ENCODE data around the gene C22orf31. TPM values are rescaled to one million over a fixed set of nuclear protein-coding genes. Genes with fewer than 3 reads are reported as not detected.

The C22orf31 gene
- polyA plus RNA-seq, 1 experiment, result not detected

DNA sequence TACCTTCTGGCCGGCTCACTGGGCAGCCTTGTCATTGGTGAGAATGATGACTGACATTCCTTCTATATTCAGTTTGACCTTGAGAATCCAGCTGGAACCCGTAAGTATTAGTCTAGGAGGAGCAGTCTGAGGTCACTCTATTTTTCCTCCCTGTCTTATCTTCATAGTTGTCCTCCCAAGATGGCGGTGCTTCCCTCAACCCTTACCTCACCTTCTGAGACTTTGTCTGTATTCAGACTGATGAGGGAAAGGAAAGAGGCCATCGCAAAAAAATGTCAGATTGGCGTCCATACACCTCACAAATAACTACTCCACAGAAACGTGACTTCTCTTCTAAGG is 17.2 kb upstream of the C22orf31 start:
- H3K27me3 ChIP-seq (ENCODE audit: control insufficient read depth, insufficient read depth, low read length), result peaks cover 5% of the 10 kb centered on the region; the same call in 1 of the 2 replicates
- TF ChIP-seq, protein P1, sequence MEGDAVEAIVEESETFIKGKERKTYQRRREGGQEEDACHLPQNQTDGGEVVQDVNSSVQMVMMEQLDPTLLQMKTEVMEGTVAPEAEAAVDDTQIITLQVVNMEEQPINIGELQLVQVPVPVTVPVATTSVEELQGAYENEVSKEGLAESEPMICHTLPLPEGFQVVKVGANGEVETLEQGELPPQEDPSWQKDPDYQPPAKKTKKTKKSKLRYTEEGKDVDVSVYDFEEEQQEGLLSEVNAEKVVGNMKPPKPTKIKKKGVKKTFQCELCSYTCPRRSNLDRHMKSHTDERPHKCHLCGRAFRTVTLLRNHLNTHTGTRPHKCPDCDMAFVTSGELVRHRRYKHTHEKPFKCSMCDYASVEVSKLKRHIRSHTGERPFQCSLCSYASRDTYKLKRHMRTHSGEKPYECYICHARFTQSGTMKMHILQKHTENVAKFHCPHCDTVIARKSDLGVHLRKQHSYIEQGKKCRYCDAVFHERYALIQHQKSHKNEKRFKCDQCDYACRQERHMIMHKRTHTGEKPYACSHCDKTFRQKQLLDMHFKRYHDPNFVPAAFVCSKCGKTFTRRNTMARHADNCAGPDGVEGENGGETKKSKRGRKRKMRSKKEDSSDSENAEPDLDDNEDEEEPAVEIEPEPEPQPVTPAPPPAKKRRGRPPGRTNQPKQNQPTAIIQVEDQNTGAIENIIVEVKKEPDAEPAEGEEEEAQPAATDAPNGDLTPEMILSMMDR (IDR thresholded peaks at IDR 0.05; ENCODE audit: insufficient read depth, low read depth, low read length), result no peak
- no peak for DNase-seq (ENCODE audit: low read depth)
- H3K4me3 ChIP-seq (ENCODE audit: low read depth, low read length), result no peak overlapping the region
- H3K36me3 ChIP-seq (ENCODE audit: control insufficient read depth, insufficient read depth, low read length), result no peaks in the 10 kb centered on the region
- ChIA-PET POLR2A (no interaction called here), CTCF (no interaction called here)

DNA sequence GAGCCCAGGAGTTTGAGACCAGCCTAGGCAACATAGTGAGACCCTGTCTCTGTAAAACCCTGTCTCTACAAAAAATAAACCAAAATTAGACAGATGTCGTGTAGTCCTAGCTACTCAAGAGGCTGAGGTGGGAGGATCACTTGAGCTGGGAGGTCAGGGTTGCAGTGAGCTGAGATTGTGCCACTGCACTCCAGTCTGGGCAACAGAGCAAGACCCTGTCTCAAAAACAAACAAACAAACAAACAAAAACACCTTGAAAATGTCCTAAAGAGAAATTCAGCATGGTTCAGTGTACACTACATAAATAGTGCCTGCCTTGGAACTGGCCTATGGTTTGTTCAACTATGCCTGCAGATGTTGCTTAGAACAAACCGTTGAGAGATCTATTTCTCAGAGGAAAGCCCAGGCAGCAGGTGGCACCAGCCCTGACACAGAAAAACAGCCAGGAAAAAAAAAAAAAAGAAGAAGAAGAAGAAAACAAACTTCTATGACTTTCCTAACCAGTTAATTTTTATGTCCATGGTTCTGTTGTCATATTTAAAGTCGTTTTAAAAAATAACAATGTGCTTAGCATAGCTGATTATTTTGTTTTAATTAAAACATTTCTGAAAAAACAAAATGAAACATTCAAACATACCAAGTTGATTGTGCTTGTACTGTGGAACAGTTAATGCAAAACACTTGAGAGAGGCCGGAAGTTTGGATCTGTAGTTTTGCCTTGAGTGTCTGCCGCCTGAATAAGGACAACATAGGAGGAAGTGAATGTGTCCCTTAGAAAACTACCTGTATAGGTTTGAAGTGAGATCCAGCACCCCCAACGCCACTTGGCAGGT is 16.6 kb upstream of the C22orf31 start:
- TF ChIP-seq, protein P1 (IDR thresholded peaks at IDR 0.05; ENCODE audit: insufficient read depth, low read depth, low read length), result no peak
- POLR2A ChIA-PET, result no interaction called here

DNA sequence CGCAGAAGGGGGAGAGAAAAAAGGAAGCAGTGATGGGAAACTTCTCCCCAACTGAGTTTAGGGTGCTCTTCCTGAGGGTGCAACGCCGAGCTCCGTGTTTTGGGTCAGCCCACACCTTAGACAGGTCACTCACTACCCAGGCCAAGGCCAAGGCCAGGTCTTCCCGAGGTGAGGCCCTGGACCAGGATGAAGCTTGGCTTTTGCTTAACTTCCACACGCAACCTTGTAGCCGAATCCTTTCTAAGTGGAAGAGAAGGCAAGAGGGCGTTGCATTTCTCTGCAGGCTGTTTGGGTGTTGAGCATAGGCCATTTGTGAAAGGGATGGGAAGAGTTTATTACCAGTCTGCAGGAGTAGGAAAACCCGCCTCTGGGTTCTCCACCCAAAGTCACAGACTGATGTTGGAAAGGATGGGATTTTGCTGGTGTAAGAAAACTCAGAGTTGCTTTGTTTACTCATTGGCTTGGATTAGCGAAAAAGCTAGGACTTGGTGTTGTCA is 12.7 kb upstream of the C22orf31 start:
- DNase-seq (ENCODE audit: low read depth), result no peak
- ChIA-PET CTCF (interaction anchor here (0.5 to 1.9 kb wide), 3 partner anchors 10 to 171 kb away, joined by 4 to 6 read pairs (median 5); no protein-coding TSS in a partner anchor), POLR2A (interaction anchor here (0.6 kb wide), 2 partner anchors 11 to 219 kb away, joined by 3 to 6 read pairs; no protein-coding TSS in a partner anchor)
- Histone ChIP-seq H3K36me3 (ENCODE audit: control insufficient read depth, insufficient read depth, low read length) (no peaks in the 10 kb centered on the region), H3K4me3 (ENCODE audit: low read depth, low read length) (no peak overlapping the region), H3K27me3 (ENCODE audit: control insufficient read depth, insufficient read depth, low read length) (peaks cover 12% of the 10 kb centered on the region)
- TF ChIP-seq, protein P1 (IDR thresholded peaks at IDR 0.05; ENCODE audit: insufficient read depth, low read depth, low read length), result no peak

More for the DNA sequence above, 16.6 kb upstream of the C22orf31 start:
- CTCF ChIA-PET, result no interaction called here
- no peak for DNase-seq (ENCODE audit: low read depth)
- Histone ChIP-seq H3K4me3 (ENCODE audit: low read depth, low read length) (no peak overlapping the region), H3K27me3 (ENCODE audit: control insufficient read depth, insufficient read depth, low read length) (peaks cover 7% of the 10 kb centered on the region), H3K36me3 (ENCODE audit: control insufficient read depth, insufficient read depth, low read length) (no peaks in the 10 kb centered on the region)

DNA sequence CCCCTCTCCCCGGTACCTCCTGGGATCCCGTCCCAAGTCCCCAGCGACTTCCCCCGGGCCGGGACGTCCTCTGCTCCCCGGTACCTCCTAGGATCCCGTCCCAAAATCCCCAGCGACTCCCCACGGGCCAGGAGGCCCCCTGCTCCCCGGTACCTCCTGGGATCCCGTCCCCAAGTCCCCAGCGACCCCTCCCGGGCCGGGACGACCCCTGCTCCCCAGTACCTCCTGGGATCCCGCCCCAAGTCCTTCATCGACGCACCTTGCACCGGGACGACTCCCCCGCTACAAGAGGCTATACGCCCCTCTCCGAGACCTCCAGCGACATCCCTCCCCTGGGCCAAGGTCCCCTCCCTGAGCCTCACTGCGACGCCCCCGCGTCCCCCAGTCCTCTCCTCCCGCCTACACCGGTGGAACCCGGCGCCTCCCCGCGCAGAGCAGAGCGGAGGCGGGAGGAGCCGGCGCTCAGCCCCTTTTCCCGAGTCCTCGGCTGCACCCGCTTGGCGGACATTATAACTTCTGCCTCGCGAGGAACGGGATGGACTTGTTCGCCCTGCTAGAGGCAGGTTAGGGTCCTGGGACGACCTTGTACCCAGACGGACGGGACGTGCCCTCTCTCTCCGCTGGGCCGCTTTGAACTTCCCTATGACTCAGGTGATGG is 12.1 kb upstream of the C22orf31 start:
- DNase-seq (ENCODE audit: low read depth), result no peak
- no peaks in the 10 kb centered on the region for H3K36me3 ChIP-seq (ENCODE audit: control insufficient read depth, insufficient read depth, low read length)
- ChIA-PET CTCF (no interaction called here), POLR2A (interaction anchor here (0.6 kb wide), 1 partner anchor 218 kb away, joined by 3 read pairs; no protein-coding TSS in a partner anchor)
- peak overlapping the region; percentile 58 for H3K4me3 ChIP-seq (ENCODE audit: low read depth, low read length)
- H3K27me3 ChIP-seq (ENCODE audit: control insufficient read depth, insufficient read depth, low read length), result peaks cover 12% of the 10 kb centered on the region
- TF ChIP-seq, protein P1 (IDR thresholded peaks at IDR 0.05; ENCODE audit: insufficient read depth, low read depth, low read length), result 0 out of 2 replicates have a peak, but pooled peaks have one; percentile 1
